Smooth muscle cell of the brain vasculature (primary cell): ENCODE measurements around the gene TRPM8.
"Not testable (repeated sequence)": the region's sequence is repeated elsewhere in the genome, so short reads cannot be mapped to it uniquely, and the experiment has no call there.

Source experiments
- DNase-seq: peaks from one replicate; pipeline ENCODE4 v3.0.0-alpha.2; 2012; ENCODE audit warnings: low read depth, low spot score

Gene TRPM8

DNA sequence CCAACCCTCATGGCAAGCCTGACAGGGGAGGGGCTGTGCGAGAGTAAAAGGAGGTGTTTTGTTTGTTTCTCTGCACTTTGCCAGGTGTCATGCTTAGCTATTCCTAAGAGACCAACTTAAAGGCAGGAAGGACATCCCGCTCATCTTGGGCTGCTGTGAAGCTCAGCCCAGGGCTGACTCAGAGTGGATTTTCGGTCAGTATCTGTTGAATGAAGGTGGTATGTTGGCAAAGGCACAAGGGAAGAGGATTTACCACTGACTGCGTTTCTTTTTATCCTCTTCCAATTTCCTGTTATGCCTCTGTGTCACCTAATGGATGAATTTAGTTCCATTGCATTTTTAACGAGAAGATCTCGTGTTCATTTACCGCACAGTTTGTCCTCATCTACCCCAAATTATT lies 18.9 kb downstream of the TRPM8 start:
- DNase-seq, result no peak

DNA sequence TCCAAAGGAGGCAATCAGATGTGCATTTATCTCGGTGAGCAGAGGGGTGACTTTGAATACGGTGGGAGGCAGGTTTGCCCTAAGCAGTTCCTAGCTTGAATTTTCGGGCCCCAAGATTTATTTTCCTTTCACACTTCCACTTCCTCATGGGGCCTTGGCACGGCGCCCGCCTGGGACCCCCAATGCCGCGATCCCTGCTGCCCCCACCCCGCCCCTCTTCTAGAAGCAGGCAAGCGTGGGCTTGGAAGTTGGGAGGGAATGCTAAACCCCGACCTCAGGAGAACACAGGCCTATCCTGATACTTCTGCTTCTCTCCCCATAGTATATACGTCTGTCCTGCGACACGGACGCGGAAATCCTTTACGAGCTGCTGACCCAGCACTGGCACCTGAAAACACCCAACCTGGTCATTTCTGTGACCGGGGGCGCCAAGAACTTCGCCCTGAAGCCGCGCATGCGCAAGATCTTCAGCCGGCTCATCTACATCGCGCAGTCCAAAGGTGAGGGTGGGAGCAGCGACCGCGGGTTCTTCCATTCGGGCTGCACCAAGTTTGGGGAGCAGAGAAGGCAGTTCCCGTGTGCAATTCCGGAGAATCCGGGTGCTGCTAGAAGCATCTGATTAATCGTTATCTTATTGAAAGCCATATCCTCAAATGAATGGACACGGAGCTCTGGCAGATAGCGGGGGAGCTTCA lies 21.6 kb downstream of the TRPM8 start:
- DNase-seq, result no peak

DNA sequence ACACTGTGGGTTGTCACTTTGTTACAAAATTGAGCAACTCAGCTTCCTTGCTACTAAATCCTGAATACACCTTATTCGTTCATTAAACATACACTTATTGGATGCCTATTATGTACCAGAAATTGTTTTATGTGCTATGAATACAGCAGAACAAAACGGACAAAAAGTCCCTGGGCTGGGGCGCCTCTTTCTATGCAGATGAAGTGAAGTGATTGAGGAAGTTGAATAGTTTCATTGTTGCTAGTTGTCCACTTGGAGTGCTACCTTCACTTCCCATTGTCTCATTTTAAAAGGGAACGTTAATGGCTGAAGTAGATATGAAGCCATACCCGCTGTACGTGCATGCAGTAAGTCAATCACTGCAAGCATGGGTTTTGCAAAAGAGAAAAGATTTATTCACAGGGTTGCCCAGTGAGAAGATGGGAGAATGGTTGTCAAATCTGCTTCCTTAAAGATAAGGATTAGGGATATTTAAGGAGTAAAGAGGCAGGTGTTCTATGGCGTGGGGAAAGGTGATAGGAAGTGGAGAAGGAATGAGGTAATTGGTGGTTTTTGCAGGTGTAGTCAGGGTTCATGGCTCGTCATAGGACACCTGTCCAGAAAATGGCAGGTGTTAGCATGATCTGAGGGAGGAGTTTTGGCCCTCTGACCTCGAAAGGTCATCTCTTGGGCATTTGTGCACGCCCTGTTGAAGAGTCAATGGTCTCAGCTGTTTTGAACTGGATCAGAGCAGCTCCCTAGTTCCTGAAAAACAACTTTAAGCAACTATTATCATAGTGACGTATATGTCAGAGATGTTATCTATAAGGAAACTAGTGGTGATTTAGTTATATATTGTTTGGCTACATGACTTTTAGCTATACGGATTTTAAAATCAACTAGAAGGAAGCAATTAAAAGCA lies 23.5 kb downstream of the TRPM8 start:
- no peak for DNase-seq

DNA sequence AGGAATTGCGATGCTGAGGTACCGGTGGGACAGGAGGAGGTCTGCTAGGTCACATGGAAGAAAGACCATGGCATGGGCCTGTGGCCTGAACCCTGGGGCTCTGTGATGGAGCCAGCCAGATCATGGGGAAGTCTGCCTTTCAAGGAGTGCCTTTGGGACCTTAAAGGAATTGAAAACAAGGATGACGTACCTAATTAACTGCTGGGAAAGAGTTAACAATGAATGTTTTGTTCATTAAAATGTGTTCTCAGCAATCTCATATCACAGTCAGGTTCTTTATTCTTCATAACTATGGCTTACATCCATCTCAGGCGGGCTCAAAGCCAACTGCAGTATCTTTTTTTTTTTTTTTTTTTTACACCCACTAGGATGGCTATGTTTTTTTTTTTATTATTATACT lies 25.6 kb downstream of the TRPM8 start:
- DNase-seq, result no peak

DNA sequence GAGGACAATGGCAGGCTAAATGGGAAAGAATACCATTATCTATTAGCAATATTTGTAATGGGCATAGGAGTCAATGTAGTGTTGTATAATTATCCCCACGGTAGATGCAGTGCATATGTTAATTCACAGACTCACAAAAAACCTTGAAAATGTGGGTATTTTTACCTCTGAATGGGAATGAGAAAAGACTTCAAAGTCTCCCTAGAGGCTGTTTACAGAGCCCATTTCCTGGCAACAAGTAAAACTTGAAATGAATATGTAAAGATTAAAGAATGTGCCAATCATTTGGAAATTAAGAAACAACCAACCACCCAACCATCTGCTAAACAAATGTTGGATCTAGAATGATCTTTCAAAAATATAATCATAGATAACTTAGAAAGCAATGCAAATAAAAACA lies 27.1 kb downstream of the TRPM8 start:
- no peak for DNase-seq

DNA sequence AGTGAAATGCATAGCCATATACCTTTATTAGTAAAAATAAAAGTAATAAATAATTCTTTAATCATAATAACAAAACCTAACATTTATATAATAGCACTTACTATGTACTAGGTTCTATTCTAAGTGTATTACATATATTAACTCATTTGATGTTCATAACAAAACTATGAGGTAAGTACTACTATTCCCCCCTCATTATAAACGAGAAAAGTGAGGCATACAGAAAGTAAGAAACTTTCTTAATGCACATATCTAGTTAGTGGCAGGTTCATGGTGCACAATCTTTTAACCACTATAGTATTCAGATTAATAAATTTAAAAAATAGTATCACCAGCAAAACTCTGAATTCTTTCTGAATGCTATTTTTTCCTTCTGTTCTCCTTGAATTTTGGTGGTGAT lies 27.5 kb downstream of the TRPM8 start:
- no peak for DNase-seq

DNA sequence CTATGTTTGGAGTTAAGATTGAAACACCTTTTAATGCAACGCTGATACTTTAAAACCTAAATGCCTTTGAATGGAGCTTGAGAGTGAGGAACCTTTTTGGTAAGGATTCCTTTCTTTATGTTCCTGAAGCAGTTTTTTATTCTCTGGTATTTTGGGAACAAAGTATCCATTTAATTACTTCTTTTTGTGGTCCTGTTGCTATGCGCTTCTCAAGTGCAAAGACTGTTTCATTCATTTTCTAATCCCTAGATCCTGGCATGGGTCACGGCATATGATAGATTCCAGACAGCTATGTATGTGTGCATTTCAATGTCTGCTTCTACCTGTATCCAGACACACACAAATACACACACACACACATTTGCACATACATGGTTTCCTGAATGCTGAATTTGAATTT lies 28.0 kb downstream of the TRPM8 start:
- no peak for DNase-seq

DNA sequence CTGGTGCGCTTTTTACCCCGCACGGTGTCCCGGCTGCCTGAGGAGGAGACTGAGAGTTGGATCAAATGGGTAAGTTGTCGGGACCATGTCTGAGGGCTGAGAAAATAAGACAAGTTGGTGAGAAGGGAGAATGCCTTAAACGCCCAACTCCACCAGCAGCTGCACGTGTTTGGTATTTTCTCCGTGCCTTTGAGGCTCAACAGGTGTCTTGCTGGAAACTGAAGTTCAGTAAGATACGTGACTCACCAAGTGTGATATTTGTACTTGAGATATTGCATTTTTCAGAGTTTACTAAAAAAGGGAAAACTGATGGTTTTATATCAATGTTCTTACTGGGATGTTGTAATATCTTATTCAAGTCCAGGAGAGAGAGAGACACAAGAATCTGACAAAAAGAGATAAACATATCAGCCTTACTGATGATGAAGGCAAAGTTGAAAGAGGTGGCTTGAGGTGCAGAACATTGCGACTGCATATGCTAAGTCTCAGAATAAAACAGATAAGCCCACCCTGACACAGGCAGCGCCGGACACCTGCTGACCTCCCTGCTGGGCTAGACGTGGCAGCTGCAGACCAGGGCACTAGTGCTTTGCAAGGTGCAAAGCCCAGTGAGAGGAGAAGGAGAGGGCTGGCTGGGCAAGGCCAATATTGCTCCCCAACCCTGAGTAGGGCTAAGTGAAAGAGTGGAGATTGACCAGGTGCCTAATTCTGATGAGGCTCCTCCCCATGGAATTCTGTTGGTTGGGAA lies 33.1 kb downstream of the TRPM8 start:
- DNase-seq, result no peak

DNA sequence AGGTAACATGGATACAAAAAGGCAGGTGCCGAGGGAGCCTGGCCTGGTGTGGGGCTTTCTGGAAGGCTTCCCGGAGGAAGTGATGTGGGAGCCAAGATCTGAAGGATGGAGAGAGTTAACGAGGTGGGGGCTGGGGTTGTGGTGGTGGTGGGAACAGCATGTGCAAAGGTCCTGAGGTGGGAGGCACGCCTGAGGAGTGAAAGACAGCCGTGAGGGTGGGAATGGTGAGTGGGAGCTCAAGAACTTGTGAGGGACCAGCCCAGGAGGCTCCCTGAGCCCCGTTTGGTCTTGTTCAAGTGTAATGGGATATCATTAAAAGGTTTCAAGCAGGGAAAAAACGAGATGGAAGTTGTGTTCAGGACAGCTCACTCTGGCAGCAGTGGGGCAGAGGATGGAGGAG lies 35.2 kb downstream of the TRPM8 start:
- no peak for DNase-seq

DNA sequence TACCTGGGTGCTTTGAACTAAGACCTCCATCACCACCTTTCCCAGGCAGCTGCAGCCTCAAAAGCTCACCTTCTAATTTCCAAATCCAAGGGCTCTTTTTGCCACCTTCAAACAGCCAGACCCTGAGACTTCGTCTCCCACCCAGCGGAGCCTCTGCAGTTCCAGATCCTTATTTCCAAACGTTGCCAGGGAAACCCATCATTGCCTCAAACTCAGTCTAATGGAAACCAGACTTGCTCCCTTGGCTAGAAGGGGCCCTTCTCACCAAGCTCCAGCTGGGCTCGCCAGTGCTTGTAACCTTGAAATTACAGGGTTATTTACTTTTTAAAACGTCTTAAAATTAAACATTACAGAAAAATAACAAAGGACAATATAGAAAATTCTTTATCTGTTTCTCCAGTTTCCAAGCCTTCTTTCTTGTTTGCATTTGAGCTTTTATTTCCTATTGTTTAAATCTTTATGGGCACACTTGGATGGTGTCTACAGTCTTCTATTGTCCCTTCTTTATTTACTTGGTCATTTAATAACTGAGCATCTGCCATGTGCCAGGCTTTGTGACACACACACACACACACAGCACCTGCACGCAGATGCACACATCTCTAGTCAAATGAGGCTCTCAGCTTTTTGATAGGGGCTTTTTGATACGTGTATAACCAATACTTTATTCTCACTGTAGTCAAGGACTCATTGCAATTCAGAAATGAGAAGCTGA lies 36.1 kb downstream of the TRPM8 start:
- DNase-seq, result no peak

DNA sequence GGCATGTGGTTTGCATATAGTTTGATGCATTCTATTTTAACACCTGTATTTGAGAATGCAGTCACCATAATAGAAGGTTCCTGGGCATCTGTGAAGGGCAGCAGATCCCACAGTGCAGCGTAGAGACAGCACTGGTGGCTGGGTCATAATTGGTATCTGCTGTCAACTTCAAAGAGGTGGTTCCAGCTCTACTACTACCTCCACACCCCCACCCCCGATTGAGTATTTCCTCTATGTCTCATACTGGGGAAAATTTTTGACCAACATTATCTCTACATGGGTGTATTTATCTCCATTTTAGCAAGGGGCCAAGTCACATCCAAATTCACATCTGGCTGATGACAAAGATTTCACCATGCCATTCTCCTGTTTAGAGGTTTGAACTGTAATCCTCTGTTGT lies 43.0 kb downstream of the TRPM8 start:
- no peak for DNase-seq

DNA sequence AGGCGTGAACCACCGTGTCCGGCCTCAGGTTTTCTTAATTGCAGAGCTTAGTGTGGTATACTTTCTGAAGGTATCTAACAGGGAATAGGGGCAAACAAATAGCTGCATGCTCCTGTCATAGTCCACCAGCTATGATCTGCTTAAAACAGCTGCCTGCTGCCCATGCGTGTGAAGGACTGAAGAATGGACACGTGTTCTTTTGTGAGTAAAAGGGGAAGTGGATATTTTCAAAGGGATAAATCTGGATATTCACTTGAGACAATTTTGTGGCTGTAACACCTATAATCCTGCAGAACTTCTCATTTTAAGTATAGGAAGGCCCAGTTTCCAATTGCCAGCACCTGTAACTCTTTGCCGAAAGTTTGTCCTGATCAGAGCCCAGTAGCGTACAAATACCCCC lies 44.7 kb downstream of the TRPM8 start:
- DNase-seq, result no peak

DNA sequence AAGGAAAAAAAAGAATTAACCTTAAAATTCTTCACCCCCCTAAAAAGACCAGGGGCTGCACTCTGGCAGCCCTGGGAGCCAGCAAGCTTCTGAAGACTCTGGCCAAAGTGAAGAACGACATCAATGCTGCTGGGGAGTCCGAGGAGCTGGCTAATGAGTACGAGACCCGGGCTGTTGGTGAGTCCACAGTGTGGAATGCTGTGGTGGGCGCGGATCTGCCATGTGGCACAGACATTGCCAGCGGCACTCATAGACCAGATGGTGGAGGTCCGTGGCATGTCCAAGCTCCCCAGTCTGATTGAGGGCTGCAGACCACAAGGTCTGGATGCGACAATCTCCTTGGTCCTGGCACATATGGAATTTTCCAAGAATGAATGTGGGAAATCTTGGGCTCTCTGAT lies 47.4 kb downstream of the TRPM8 start:
- DNase-seq, result no peak

DNA sequence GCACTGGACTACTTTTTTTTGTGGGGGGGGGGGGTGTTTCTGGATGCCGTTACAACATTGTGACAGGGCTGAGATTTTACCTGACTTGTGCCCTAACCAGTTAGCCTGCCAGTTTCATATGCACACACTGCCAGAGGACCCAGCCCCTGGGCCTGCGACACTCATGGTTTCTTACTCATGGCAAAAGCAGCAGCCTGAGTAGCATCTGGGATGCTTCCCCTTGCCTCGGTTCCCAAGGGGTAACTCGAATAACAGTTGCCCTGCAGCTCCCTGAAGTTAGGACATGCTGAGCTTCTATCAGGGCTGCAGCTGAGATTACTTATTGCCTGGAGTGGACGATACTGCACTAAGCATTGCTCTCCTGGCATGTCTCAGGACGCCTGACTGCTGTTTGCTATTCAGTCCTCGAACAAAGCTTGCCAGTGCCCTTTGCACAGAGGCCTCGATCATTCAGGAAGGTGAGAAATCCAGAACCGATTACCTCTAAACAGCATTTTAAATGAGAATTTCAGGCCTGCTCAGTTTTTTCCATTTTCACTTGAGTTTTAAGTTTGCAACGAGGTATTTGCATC lies 47.9 kb downstream of the TRPM8 start:
- DNase-seq, result no peak

DNA sequence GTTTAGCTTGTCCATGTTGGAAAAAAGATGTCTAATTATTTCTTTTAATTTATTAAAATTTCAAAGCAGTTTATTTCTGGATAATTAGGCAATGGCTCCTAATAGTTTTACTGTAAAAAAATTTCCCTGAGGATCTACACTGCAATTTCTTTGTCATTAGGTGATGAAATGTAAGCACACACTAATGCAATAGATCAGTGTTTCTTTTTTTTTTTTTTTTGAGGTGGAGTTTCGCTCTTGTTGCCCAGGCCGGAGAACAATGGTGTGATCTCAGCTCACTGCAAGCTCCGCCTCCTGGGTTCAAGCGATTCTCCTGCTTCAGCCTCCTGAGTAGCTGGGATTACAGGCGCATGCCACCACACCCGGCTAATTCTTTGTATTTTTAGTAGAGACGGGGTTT lies 48.5 kb downstream of the TRPM8 start:
- DNase-seq, result not testable (repeated sequence)

DNA sequence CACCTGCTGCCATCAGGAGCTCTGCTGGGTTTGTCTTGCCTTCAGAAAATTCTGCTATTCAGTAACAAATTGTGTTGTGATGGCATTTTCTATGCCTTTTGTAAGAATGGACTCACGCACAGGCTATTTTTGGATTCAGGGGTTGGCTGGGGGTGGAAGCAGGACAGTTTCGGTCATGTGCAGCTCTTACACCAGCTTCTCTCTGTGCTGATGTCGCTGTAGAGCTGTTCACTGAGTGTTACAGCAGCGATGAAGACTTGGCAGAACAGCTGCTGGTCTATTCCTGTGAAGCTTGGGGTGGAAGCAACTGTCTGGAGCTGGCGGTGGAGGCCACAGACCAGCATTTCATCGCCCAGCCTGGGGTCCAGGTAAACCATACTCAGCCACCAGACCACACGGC lies 49.2 kb downstream of the TRPM8 start:
- no peak for DNase-seq

DNA sequence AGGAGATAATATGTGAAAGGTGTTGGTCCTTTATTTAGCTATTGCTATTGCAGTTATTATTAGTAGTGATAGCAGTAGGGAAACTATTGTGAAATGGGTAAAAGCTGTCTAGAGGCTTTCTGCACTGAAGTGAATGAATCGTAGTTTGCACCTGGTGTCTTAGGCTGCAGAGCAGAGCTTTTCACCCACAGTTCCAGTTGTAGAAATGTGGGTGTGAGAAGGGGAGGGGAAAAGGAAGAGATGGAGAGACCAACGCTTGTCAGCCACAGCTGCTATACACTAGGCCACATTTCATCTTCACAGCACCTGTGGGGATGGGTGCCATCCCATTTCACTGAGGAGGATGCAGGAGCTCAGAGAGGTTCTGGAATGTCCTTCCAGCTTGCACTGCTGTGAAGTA lies 50.0 kb downstream of the TRPM8 start:
- no peak for DNase-seq

DNA sequence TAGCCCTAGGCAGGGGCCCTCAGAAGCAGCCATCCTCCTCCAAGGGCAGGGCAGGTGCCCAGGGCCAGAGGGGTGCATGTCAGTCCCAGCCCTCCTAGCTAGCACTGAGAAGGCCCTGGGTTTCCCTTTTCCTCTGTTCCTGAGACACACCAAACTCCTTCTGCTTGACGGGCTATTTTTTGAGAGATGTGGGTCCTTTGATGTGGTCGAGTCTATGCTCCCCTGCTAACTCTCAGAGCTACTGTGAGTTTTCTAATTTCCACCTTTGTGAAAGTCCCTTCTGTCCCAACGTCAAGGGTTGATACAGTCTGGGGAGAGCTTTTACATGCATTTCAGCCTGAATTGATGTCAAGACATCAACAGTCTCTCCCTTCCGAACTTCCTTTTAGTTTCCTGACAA lies 51.4 kb downstream of the TRPM8 start:
- DNase-seq, result no peak

DNA sequence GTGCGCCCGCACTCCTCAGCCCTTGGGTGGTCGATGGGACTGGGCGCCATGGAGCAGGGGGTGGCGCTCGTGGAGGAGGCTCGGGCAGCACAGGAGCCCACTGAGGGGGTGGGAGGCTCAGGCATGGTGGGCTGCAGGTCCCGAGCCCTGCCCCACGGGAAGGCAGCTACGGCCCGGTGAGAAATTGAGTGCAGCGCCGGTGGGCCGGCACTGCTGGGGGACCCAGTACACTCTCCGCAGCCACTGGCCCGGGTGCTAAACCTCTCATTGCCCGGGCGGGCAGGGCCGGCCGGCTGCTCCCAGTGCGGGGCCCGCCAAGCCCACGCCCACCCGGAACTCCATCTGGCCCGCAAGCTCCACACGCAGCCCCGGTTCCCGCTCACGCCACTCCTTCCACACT lies 55.3 kb downstream of the TRPM8 start:
- not testable (repeated sequence) for DNase-seq

DNA sequence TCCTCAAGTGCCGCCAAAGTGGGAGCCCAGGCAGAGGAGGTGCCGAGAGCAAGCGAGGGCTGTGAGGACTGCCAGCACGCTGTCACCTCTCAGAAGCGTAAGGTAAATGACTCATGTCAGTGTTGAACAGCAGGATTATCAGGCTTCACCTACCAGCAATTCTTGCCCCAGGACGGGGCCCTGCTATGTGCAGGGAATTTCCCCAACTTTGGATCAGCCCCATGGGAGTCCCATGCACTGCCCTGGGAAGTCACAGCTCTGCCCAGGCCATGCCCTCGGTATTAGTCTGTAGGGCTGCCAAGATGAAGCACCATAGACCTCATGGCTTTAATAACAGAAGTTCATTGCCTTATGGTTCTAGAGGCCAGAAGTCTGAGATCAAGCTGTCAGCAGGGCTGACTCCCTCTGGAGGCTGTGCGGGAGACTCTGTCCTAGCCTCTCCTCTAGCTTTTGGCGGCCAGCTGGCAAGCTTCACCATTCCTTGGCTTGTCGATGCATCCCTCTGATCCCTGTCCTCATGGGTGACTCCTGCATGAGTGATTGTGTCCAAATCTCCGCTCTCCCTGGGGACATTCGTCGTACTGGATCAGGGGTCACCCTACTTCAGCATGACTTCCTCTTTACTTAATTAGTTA lies 55.9 kb downstream of the TRPM8 start:
- DNase-seq, result no peak

DNA sequence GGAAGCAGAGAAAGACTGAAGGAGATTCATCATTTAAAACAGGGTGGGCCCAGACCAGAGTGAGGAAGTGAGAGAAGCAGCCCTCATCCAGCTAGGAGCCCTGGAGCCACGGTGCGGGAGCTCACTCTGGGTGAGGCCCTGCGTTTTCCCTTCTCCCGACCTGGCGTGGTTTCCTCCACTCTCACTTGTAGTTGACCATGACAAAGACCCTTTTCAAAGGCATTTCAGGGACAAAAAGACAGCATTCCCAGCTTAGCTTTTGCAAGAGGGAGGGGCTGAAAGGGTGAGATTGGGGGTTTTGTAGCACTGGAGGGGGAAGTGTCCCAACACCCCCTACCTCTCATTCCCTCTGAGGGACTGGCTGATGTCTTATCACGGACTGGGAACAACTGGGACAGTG lies 56.6 kb downstream of the TRPM8 start:
- DNase-seq, result no peak
